DMS114 treated with DMSO at 0.1 percent for 48 hours (cell line): Measurements from ENCODE around the gene JTB.
"Not testable (repeated sequence)": the region's sequence is repeated elsewhere in the genome, so short reads cannot be mapped to it uniquely, and the experiment has no call there.

Experiments
- DNase-seq: peaks from one replicate; lab custom pipeline; 2025; ENCODE audit not compliant: unreplicated experiment; lab: John Stamatoyannopoulos, UW

JTB gene

DNA sequence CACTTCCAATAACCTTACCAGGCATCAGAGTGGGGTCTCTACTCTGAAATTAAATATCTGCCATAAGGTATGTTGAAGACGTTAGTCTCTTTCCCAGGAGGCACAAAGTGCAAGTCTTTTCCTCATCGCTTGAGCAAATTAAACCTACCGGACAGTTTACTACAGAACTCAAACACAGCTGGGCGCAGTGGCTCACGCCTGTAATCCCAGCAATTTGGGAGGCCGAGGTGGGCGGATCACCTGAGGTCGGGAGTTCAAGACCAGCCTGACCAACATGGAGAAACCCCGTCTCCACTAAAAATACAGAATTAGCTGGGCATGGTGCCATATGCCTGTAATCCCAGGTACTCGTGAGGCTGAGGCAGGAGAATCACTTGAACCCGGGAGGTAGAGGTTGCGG, 1.6 kb upstream of the JTB start:
- DNase-seq, result not testable (repeated sequence)

GRCh38 chr1:153978274-153978909, 918 bp upstream of the JTB start:
- no peak for DNase-seq

DNA sequence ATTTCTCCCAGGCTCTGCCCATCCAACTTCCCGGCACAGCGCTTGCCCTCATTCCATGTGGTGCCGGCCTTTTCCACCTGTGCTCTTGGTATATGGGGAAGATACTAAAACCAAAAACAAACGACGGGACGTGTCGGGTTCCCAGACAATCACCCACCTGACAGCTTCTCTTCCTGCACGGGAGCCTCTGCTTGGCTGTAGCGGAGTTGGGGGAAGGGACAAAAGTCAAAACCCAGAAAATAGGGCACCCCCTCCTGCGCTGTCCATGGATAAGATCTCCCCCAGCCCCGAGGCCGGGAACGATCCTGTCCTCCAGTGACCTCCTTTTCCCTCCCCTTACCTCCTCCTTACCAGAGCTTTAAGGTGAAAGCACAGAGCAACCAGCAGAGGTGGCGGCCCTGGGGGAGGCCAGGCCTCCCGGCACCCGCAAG, 640 bp downstream of the JTB start:
- no peak for DNase-seq

GRCh38 chr1:153973525-153973924, 3.9 kb downstream of the JTB start:
- DNase-seq, result no peak

DNA sequence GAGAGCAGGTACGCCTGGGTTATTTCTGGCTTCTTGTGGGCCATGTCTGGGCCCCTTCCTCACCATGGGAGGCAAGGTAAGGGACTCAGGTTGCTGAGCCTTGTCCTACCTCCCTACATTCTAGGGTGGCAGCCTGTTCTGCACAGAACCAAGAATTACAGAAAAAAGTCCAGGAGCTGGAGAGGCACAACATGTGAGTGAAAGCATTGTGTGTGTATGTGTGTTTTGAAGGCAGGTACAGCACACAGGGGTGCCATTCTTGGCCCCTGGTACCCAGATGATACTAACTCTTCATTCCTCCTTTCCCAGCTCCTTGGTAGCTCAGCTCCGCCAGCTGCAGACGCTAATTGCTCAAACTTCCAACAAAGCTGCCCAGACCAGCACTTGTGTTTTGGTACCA, 4.4 kb downstream of the JTB start:
- DNase-seq, result no peak

- DNase-seq, result no peak
Observed at GRCh38 chr1:153970346-153970745, 7.1 kb downstream of the JTB start.

DNA sequence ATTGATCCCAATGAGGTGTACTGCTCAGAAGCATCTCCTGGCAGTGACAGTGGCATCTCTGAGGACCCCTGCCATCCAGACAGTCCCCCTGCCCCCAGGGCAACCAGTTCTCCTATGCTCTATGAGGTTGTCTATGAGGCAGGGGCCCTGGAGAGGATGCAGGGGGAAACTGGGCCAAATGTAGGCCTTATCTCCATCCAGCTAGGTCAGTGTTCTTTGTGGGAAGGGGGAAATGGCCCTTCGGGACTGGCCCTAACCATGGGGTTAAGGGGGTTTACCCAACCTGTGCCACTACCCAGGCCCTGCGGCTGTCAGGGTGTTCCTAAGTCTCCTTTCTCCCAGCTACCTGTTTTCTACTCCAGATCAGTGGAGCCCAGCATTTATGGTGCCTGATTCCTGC, 8.5 kb downstream of the JTB start:
- DNase-seq, result no peak

DNA sequence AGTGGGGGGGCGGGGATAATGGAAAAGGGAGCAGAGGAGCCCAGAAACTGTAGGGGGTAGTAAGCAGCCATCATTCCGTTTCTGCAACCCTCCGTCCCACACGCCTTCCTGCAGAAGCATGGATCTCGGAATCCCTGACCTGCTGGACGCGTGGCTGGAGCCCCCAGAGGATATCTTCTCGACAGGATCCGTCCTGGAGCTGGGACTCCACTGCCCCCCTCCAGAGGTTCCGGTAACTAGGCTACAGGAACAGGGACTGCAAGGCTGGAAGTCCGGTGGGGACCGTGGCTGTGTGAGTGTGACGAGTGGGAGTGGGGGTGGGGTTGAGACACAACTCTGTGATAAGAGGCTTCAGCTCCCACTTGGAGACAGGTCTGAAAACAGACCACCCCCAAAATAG, 9.1 kb downstream of the JTB start:
- no peak for DNase-seq

DNA sequence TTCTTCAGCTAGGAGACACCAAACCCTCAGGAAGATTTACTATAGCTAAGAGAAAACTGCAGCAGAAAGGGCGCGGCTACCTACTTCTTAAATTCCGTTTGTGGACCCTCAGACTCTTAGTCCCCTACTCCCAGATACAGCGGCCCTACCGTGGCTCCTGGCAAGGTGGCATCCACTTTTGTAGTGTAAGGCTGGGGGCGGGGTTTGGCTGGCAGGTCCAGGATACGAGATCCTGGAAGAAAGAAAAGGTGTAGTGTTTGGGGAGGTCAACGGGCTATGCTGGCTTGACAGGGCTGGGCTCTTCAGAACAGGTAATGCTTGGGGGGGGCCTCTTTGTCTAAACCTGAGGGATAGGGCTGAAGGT, 9.5 kb downstream of the JTB start:
- no peak for DNase-seq

- peak; percentile 99 for DNase-seq
Observed at GRCh38 chr1:153967107-153967999, 10.1 kb downstream of the JTB start, which contains the start of gene CREB3L4. Gene CREB3L4 (plus strand): TSS chr1:153967902. CDS start chr1:153968526, 624 bp downstream.

- DNase-seq, result no peak
Observed at GRCh38 chr1:153963850-153964331, 13.6 kb downstream of the JTB start.

DNA sequence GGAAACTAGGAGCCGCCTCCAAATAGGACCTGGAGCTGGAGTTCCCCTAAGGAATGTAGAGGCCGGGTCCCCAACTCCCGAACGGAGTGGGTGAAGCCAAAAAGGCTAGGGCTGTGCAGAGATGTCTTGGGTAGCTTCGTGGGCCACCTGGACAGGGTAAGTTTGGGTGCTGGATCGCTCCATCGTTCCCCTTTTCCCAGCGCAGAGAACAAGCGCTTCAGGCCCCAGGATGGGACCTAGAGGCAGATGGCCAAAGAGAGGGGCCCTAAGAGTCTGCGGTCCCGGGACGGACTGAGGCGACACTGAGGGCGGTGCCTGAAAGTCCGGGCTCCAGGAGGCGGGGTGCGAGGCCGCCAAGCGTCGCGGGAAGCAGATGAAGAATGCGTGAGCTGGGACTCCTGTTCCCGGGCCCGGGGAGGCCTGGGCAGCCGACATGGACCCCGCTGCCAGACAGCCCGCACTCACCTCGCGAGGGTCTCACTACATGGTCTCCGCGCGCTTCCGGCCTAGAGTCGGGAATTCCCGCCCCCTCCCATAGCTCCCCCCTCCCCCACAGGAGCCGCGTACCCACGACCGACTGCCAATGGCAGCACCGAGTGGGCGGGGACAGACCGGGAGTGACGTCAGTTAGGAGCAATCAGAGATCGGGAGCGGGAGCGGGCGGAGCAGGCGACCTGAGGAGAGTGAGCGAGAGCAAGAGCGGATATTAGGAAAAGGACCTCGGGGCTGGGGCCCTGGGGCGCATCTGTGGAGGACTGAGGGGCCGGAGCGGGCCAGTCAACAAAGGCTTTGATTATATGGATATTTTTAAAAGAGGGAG, 14.2 kb downstream of the JTB start, which contains the start of gene SLC39A1:
TSS of gene SLC39A1 (minus strand) at position 508 of the 820 bp plus-strand sequence. CDS start 822 bp downstream, outside the sequence.
- DNase-seq, result peak; percentile 99

DNA sequence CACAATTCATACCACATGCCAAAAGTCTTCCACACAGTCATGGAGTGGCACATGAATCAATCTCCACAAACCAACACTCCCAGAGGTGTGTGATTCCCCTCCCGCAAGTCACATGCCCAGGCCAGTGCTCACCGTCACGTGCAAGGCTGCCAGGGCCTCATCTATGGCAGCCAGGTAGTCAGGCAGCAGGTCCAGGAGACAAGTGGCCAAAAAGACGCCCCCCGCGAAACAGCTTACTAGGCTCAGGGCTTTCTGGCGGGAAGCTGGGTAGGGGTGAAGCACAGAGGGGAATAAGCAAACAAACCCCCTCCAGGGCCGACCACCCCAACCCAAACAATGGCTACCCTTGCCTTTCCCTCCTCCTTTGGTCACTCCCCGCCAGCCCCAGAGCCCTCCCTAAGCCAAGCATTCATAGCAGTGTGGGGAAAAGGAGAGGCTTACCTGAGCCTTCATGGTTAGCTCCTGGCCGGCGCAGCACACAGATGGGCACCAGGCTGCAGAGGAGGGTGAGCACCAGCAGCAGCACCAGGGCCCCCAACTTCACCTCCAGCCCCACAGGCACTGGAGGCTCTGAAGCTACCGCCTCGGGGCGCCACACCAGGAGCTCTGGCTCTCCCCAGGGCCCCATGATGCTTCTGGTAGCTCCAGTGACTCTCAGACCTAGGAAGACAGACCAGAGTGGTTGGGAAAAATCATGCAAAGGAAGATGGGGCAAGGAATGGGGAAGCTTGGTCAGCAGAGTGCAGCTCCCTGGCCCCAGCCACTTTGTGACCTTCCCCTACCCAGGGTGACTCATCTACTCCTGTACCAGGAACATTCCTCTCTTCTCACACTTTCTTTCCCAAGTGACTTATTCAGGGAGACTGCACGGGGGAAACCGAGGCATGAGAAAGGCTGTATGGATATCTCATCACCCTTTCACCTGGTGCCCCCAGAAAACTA, 15.1 kb downstream of the JTB start:
- DNase-seq, result no peak

GRCh38 chr1:153961421-153961820, 16.1 kb downstream of the JTB start:
- DNase-seq, result no peak

DNA sequence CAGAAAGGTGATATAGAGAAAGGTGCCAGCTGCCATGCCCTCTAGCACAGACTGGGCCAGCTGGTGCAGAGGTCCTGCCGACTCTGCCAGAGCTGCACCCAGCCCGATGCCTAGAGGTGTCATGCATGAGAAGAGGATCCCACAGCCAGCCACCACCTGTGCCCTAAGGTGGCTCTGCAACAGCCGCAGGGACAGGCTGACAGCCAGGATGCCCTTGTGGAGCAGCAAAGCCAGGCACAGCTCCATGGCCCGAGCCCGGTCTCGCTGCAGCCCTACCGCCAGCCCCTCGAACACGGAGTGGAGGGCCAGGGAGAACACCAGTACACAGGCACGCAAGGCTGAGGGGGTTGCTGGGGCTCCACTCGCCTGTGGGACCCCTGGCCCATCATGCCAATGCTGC, 17.3 kb downstream of the JTB start:
- DNase-seq, result no peak

- no peak for DNase-seq
Observed at GRCh38 chr1:153959454-153959853, 18.0 kb downstream of the JTB start.

DNA sequence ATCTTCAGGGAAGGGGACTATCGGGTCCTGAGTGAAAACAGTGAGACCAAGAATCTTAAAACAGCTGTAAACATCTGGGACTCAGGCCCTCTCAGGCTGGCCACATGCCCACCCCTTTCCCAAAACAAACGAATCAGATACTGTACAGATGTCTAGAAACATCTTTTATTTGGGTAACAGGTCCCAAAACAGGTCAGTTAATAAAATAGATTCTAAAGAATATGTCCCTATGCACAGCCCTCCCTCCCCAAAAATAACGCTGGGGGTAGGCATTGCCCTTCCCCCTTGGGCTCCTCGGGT, 18.6 kb downstream of the JTB start:
- no peak for DNase-seq

DNA sequence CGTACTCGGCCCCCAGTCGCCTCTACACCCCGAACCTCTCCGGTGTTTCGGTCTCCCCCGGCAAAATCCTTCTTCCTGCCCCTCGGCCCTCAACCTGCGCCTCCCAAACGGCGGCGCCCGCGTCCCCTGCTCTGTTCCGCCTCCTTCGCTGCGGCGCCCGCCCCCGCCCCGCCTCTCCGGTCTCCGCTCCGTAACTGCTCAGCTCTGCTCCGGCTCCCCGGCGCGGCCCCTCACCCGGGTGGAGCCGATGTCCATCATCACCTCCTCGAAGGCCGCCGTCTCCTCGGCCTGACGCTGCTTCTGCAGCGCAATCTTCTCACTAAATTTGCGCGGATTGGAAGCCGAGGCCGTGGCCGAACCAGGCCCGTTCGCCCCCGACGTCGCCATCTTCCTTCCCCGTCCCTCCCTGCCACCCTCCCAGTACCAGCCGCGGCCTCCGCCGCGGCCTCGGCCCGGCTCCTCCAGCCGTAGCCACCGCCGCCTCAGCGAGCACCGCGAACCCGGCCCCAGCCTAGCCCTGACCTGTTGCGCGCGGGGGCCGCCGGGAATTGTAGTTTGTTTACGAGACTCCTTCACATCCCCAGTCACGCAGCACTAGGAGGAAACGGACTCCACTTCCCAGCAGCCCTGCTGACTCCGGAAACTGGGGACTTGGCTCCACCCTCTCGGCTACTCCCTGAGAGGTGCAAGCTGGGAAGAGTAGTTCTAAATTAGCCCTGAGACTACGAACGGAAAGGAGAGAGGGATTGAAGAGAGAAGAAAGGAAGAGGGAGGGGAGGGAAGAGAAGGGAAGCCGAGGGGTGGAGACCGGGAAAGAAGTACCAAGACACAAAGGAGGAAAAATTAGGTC, 19.1 kb downstream of the JTB start, which contains the start of gene CRTC2:
TSS of gene CRTC2 (minus strand) at position 502 of the 850 bp plus-strand sequence. CDS start at position 387, 115 bp downstream.
- peak; percentile 100 for DNase-seq

- DNase-seq, result no peak
Observed at GRCh38 chr1:153957744-153958110, 19.7 kb downstream of the JTB start.
